AG08396 (cell line): ENCODE measurements around the gene TIA1.
"Not testable (repeated sequence)": the region's sequence is repeated elsewhere in the genome, so short reads cannot be mapped to it uniquely, and the experiment has no call there.

Experiments
- DNase-seq: peaks from one replicate; pipeline ENCODE4 v3.0.0; 2012; ENCODE audit warnings: low spot score, mixed read lengths

The TIA1 gene

GRCh38 chr2:70248181-70248847, at the start of gene TIA1:
TIA1 (minus strand) TSS chr2:70248628; CDS start chr2:70248430, 198 bp downstream.
- peak; percentile 97 for DNase-seq

DNA sequence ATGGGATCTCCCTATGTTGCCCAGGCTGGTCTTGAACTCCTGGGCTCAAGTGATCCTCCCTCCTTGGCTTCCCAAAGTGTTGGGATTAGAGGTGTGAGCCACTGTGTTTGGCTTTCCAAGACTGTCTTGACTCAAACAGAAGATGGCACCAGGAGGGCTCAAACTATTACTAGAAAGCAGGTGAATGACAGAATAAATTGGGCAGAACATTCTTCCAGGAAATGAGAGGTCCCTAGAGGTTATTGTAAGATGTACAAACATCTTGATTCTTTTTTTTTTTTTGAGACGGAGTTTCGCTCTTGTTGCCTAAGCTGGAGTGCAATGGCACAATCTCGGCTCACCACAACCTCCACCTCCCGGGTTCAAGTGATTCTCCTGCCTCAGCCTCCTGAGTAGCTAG, 49.4 kb upstream of the TIA1 start:
- DNase-seq: not testable (repeated sequence)

GRCh38 chr2:70283500-70284191, 35.2 kb upstream of the TIA1 start:
- DNase-seq: no peak

GRCh38 chr2:70282439-70282838, 34.0 kb upstream of the TIA1 start:
- no peak for DNase-seq

GRCh38 chr2:70280242-70280798, 31.9 kb upstream of the TIA1 start:
- no peak for DNase-seq

DNA sequence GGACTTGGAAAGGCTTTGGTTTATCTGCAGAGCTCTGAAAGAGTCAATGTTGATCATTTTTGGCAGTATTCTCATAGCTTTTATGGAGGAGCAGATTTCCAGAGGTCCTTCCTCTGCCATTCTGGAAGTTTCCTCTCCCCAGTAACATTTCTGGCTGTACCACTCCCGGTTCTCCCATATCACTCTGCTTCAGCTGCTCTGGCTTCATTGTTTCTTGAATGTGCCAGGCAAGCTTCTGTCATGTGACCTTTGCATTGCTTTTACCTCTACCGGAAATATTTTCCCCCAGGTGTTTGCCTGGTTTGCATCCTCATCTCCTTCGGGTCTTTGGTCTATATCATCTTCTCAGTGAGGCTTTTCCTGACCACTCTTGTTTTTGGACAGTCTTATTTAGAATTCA, 21.9 kb upstream of the TIA1 start:
- DNase-seq: no peak

DNA sequence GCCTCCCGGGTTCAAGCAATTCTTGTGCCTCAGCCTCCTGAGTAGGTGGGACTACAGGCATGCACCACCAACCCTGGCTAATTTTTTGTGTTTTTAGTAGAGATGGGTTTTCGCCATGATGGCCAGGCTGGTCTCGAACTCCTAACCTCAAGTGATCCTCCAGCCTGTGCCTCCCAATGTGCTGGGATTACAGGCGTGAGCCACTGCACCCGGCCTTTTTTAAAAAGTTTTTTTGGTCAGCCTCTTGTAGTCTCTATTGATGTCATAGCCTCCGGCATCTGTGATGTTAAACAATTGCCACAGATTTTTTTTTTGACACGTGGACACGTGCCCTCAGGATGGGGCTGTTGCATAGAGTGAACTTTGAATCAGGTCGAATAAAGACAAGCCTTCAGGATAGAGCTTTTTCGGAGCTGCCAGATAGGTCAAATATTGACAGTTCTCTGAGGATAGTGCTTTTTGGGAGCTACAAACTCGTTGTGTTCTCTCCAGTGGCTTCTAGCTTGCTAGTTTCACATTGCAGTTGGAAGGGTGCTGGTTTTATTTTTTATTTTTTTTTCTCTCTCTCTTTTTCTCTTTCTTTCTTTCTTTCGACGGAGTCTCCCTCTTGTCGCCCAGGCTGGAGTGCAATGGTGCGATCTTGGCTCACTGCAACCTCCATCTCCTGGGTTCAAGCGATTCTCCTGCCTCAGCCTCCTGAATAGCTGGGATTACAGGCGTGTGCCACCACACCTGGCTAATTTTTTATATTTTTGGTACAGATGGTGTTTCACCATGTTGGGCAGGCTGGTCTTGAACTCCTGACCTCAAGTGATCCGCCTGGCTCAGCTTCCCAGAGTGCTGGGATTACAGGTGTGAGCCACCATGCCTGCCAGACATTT, 21.2 kb upstream of the TIA1 start:
- not testable (repeated sequence) for DNase-seq

DNA sequence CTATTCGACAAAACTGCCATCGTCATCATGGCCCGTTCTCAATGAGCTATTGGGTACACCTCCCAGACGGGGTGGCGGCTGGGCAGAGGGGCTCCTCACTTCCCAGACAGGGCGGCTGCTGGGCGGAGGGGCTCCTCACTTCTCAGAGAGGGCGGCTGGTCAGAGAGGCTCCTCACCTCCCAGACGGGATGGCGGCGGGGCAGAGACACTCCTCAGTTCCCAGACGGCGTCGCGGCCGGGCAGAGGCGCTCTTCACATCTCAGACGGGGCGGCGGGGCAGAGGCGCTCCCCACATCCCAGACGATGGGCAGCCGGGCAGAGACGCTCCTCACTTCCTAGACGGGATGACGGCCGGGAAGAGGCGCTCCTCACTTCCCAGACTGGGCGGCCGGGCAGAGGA, 18.5 kb upstream of the TIA1 start:
- DNase-seq: not testable (repeated sequence)

- DNase-seq: no peak
Measured at GRCh38 chr2:70261501-70261900, 13.1 kb upstream of the TIA1 start.

- DNase-seq: peak; percentile 43
Measured at GRCh38 chr2:70258532-70258875, 10.1 kb upstream of the TIA1 start.

GRCh38 chr2:70255637-70256314, 7.3 kb upstream of the TIA1 start:
- no peak for DNase-seq

DNA sequence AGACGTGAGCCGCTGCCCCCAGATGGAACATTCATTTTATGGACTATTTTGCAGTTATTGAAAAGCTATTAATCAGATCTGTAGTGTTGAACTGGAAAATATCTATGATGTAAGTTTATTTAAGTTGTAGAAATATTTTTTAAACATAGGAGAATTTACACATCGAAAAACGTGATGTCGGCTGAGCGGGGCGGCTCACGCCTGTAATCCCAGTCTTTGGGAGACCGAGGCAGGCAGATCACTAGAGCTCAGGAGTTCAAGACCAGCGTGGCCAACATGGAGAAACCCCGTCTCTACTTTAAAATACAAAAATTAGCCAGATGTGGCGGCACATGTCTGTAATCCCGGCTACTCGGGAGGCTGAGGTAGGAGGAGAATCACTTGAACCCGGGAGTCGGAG, 2.0 kb upstream of the TIA1 start:
- no peak for DNase-seq

DNA sequence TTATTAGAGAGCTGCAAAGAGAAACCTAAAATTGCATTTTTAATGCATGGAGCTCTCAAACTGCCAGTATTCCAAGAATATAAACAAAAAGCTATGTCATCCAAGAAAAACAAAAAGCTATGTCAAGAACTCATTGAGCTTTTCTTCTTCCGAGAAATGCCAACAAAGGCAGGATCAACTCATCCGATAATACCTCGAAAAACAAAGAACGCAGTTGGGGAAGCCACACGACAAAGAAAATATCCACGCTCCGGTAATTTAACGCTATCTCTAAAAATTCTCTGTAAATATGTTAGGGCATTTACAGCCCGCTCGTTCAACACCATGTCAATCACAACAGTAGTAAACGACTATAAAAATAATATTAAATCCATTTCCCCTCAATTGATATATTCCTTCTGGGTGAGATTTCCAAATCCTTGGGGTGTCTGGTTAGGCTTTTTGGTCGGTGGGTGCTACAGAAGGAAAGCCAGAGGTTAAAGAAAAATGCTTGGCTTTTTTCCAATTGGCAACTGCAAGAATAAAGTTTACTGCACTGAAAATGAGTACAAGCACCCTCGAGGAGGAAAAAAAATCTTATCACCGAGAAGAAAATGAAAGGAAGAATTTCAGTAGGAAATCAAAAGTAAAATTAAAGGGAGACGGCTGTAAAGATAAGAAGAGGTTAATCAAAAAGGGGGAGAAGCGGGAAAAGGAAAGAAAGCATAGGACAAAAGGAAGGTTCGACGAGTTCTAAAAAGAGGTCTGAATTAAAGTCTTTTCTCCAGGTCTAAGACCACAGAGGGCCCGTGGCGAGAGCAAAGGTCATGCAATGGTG, 856 bp downstream of the TIA1 start:
- DNase-seq: no peak

- DNase-seq: no peak
Measured at GRCh38 chr2:70243806-70244584, 4.4 kb downstream of the TIA1 start.

GRCh38 chr2:70242552-70242951, 5.9 kb downstream of the TIA1 start:
- no peak for DNase-seq

- DNase-seq: no peak
Measured at GRCh38 chr2:70241340-70241739, 7.1 kb downstream of the TIA1 start.

- no peak for DNase-seq
Measured at GRCh38 chr2:70240599-70240998, 7.8 kb downstream of the TIA1 start.

DNA sequence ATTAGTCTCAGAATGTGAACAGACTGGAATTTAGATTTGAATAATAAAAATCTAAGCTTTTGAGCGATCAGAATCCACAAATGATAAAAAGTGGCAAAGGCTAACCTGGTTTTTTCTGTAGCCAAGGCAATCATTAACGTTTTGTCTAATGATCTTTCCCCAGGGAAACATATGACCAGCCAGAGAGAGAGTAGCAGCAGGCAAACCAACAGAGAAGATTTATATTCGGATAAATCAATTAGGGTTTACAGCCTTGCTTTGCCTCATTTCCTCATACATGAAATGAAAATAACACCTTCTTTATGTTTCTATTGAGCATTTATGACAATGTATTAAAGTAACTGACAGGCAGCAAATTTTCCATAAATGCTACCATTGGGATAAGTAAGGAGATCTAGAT, 14.5 kb downstream of the TIA1 start:
- DNase-seq: no peak

DNA sequence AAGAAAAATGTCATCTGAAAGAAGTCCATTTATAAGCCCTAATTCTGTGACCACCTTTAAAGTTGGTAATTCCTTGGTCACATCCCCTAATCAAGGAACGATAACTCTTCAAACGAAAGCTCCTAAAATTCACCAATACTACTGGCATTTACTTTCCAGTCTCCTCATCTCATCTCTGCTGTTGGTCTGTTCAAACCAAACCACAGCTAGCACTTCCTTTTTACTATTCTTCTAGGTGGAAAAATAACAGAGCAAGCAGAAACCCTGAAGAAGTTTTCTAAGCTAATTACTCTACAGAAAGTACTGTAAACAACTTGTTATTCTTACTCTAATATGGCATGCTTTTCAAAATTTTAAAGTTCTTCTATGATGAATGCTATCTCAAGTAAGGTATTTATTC, 21.6 kb downstream of the TIA1 start:
- DNase-seq: no peak

GRCh38 chr2:70223305-70223704, 25.1 kb downstream of the TIA1 start:
- not testable (repeated sequence) for DNase-seq
